WTC11 (cell line): Measurements from ENCODE around the gene CD300LD. TPM values are rescaled to one million over a fixed set of nuclear protein-coding genes. Genes with fewer than 3 reads are reported as not detected.
A peak's percentile ranks its signal among the peaks of the same experiment; 100 is the strongest.

Experiments used
- ATAC-seq: fragments of 200-7000 bp; cut with Tn5 transposase; 2 replicates; pipeline ENCODE4 v1.10.0; 2021; ENCODE audit warnings: mild to moderate bottlenecking, moderate library complexity
- CTCF ChIA-PET: fragments of 300-600 bp; sonication (Branson Sonifier 250); formaldehyde crosslinking; loops from one replicate; lab custom pipeline; 2021; ENCODE audit warnings: antibody characterized with exemption; lab: Charles Lee
- POLR2A ChIA-PET: fragments of 350-600 bp; sonication (Branson Sonifier 250); formaldehyde crosslinking; loops from one replicate; lab custom pipeline; 2021; ENCODE audit warnings: antibody characterized with exemption; lab: Charles Lee
- DNase-seq: peaks from one replicate; pipeline ENCODE4 v3.0.0; 2021; ENCODE audit warnings: low spot score
- H3K27ac Mint-ChIP-seq: 2 replicates; pipeline ENCODE4 v1.8.0; 2021; ENCODE audit warnings: mixed read lengths
- H3K27me3 Mint-ChIP-seq: 2 replicates; pipeline ENCODE4 v1.8.0; 2021; ENCODE audit warnings: low read depth, mild to moderate bottlenecking, moderate library complexity, mixed read lengths
- H3K36me3 Mint-ChIP-seq: 2 replicates; pipeline ENCODE4 v1.8.0; 2021; ENCODE audit warnings: mixed read lengths
- H3K4me1 Mint-ChIP-seq: 2 replicates; pipeline ENCODE4 v1.8.0; 2022; ENCODE audit warnings: mixed read lengths
- H3K4me3 Mint-ChIP-seq: 2 replicates; pipeline ENCODE4 v1.8.0; 2021; ENCODE audit warnings: mild to moderate bottlenecking, moderate library complexity, mixed read lengths
- H3K9me3 Mint-ChIP-seq: 2 replicates; pipeline ENCODE4 v1.8.0; 2021; ENCODE audit warnings: mixed read lengths
- ATF6 ChIP-seq: sonication (generic); formaldehyde crosslinking; IDR thresholded peaks from 2 replicates; pipeline ENCODE4 v1.8.1; 2023; ENCODE audit warnings: mild to moderate bottlenecking, missing genetic modification reagents
- CBFB ChIP-seq: sonication (generic); formaldehyde crosslinking; IDR thresholded peaks from 2 replicates; pipeline ENCODE4 v1.8.1; 2022; ENCODE audit warnings: mild to moderate bottlenecking, low read depth, missing genetic modification reagents
- ESRRA ChIP-seq: sonication (generic); formaldehyde crosslinking; IDR thresholded peaks from 2 replicates; pipeline ENCODE4 v1.8.1; 2022; ENCODE audit warnings: mild to moderate bottlenecking, missing genetic modification reagents, borderline replicate concordance
- ETV6 ChIP-seq: sonication (generic); formaldehyde crosslinking; IDR thresholded peaks from 2 replicates; pipeline ENCODE4 v1.8.1; 2022; ENCODE audit warnings: mild to moderate bottlenecking, missing genetic modification reagents
- FOXJ3 ChIP-seq: sonication (generic); formaldehyde crosslinking; IDR thresholded peaks from 2 replicates; pipeline ENCODE4 v1.9.0; 2021; ENCODE audit warnings: missing genetic modification reagents, mild to moderate bottlenecking, borderline replicate concordance
- FOXP1 ChIP-seq: sonication (generic); formaldehyde crosslinking; IDR thresholded peaks from 2 replicates; pipeline ENCODE4 v1.8.0; 2022; ENCODE audit warnings: missing genetic modification reagents, mild to moderate bottlenecking, moderate library complexity, borderline replicate concordance
- GABPB1 ChIP-seq: sonication (generic); formaldehyde crosslinking; IDR thresholded peaks from 2 replicates; pipeline ENCODE4 v1.8.1; 2023; ENCODE audit warnings: mild to moderate bottlenecking, missing genetic modification reagents
- IRF2 ChIP-seq: sonication (generic); formaldehyde crosslinking; IDR thresholded peaks from 2 replicates; pipeline ENCODE4 v1.8.0; 2022; ENCODE audit warnings: low read depth, missing genetic modification reagents, borderline replicate concordance
- JAZF1 ChIP-seq: fragments of 250-450 bp; sonication (Bioruptor Pico); IDR thresholded peaks from 2 replicates; pipeline ENCODE4 v1.9.0; 2021; ENCODE audit warnings: moderate library complexity, mild to moderate bottlenecking, inconsistent platforms
- TEAD4 ChIP-seq: sonication (generic); formaldehyde crosslinking; IDR thresholded peaks from 2 replicates; pipeline ENCODE4 v1.8.0; 2022; ENCODE audit warnings: mild to moderate bottlenecking, missing genetic modification reagents
- USF1 ChIP-seq: sonication (generic); formaldehyde crosslinking; IDR thresholded peaks from 2 replicates; pipeline ENCODE4 v1.8.0; 2022; ENCODE audit warnings: mild to moderate bottlenecking, missing genetic modification reagents
- ZNF138 ChIP-seq: sonication (generic); formaldehyde crosslinking; conservative IDR thresholded peaks from 2 replicates; pipeline ENCODE4 v1.8.1; 2022; ENCODE audit warnings: mild to moderate bottlenecking, moderate library complexity, missing genetic modification reagents
- ZNF416 ChIP-seq: fragments of 250-450 bp; sonication (Bioruptor Pico); IDR thresholded peaks from 2 replicates; pipeline ENCODE4 v1.9.0; 2021; ENCODE audit warnings: mild to moderate bottlenecking, inconsistent platforms
- ZNF671 ChIP-seq: fragments of 250-450 bp; sonication (Bioruptor Pico); IDR thresholded peaks from 2 replicates; pipeline ENCODE4 v1.8.0; 2021; ENCODE audit warnings: mild to moderate bottlenecking
- total RNA-seq: library from RNA; stranded (reverse); gene quantifications from 3 replicates; pipeline ENCODE4 v1.2.3, GENCODE V29; 2021
- TF ChIP-seq, protein P1 (sequence below): sonication (generic); formaldehyde crosslinking; IDR thresholded peaks from 2 replicates; pipeline ENCODE4 v1.8.0; 2023; ENCODE audit warnings: missing genetic modification reagents
- TF ChIP-seq, protein P2 (sequence below): fragments of 250-450 bp; sonication (Bioruptor Pico); IDR thresholded peaks from 2 replicates; pipeline ENCODE4 v1.9.0; 2021; ENCODE audit warnings: mild to moderate bottlenecking
- TF ChIP-seq, protein P3 (sequence below): sonication (generic); formaldehyde crosslinking; IDR thresholded peaks from 2 replicates; pipeline ENCODE4 v1.8.1; 2023; ENCODE audit warnings: mild to moderate bottlenecking, missing genetic modification reagents, moderate library complexity
- TF ChIP-seq, protein P4 (sequence below): sonication (generic); formaldehyde crosslinking; IDR thresholded peaks from 2 replicates; pipeline ENCODE4 v1.8.0; 2022; ENCODE audit warnings: mild to moderate bottlenecking, missing genetic modification reagents

The CD300LD gene
- total RNA-seq, 1 experiment from 2014 or later, result not detected

GRCh38 chr17:74532115-74532514 is 60.0 kb downstream of the CD300LD start:
- POLR2A ChIA-PET, result no interaction called here

GRCh38 chr17:74531231-74531761 is 60.8 kb downstream of the CD300LD start, which contains the start of gene CD300LB:
TSS of gene CD300LB (minus strand) at chr17:74531475. CDS start at chr17:74531350, 125 bp downstream.
- ATAC-seq, result no peak
- CTCF ChIA-PET, result interaction anchor here (0.6 to 3.2 kb wide), 5 partner anchors 65 to 235 kb away, joined by 3 to 27 read pairs (median 7); no protein-coding TSS in a partner anchor
- no peak within 1 kb of the TSS for H3K4me3 Mint-ChIP-seq
- H3K36me3 Mint-ChIP-seq, result no peaks in the 10 kb centered on the region
- peaks cover 29% of the 10 kb centered on the region for H3K27me3 Mint-ChIP-seq
- POLR2A ChIA-PET, result interaction anchor here (0.6 kb wide), 1 partner anchor 23 kb away, joined by 3 read pairs; no protein-coding TSS in a partner anchor
- no peak within 1 kb of the TSS for H3K27ac Mint-ChIP-seq
- TF ChIP-seq JAZF1 (CRISPR knock-in tag) (no peak), FOXP1 (no peak), ETV6 (CRISPR knock-in tag) (no peak), GABPB1 (CRISPR knock-in tag) (no peak), TEAD4 (CRISPR knock-in tag) (no peak), CBFB (no peak), ATF6 (CRISPR knock-in tag) (no peak), ESRRA (no peak), ZNF671 (CRISPR knock-in tag) (no peak), USF1 (CRISPR knock-in tag) (no peak), IRF2 (CRISPR knock-in tag) (no peak), FOXJ3 (CRISPR knock-in tag) (no peak)
- TF ChIP-seq, protein P1, sequence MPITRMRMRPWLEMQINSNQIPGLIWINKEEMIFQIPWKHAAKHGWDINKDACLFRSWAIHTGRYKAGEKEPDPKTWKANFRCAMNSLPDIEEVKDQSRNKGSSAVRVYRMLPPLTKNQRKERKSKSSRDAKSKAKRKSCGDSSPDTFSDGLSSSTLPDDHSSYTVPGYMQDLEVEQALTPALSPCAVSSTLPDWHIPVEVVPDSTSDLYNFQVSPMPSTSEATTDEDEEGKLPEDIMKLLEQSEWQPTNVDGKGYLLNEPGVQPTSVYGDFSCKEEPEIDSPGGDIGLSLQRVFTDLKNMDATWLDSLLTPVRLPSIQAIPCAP (CRISPR knock-in tag), result no peak
- TF ChIP-seq, protein P2, sequence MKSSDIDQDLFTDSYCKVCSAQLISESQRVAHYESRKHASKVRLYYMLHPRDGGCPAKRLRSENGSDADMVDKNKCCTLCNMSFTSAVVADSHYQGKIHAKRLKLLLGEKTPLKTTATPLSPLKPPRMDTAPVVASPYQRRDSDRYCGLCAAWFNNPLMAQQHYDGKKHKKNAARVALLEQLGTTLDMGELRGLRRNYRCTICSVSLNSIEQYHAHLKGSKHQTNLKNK (CRISPR knock-in tag), result no peak
- TF ChIP-seq, protein P3, sequence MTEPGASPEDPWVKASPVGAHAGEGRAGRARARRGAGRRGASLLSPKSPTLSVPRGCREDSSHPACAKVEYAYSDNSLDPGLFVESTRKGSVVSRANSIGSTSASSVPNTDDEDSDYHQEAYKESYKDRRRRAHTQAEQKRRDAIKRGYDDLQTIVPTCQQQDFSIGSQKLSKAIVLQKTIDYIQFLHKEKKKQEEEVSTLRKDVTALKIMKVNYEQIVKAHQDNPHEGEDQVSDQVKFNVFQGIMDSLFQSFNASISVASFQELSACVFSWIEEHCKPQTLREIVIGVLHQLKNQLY (CRISPR knock-in tag), result no peak
- no peak for DNase-seq
- peaks cover 3% of the 10 kb centered on the region; the same call in 1 of the 2 replicates for H3K9me3 Mint-ChIP-seq
- peaks cover 13% of the 10 kb centered on the region for H3K4me1 Mint-ChIP-seq

More at GRCh38 chr17:74532115-74532514, 60.0 kb downstream of the CD300LD start:
- H3K4me3 Mint-ChIP-seq, result no peak overlapping the region
- ATAC-seq (peak; percentile 90), DNase-seq (peak; percentile 53)
- H3K27ac Mint-ChIP-seq, result no peak overlapping the region
- peaks cover 3% of the 10 kb centered on the region; the same call in 1 of the 2 replicates for H3K9me3 Mint-ChIP-seq
- H3K36me3 Mint-ChIP-seq, result no peaks in the 10 kb centered on the region
- peaks cover 13% of the 10 kb centered on the region for H3K4me1 Mint-ChIP-seq
- no peak for TF ChIP-seq ZNF416 (CRISPR knock-in tag)
- no peak for TF ChIP-seq ZNF138 (CRISPR knock-in tag)
- TF ChIP-seq, protein P4, sequence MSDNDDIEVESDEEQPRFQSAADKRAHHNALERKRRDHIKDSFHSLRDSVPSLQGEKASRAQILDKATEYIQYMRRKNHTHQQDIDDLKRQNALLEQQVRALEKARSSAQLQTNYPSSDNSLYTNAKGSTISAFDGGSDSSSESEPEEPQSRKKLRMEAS (CRISPR knock-in tag), result peak; percentile 49; the same call in 1 of the 2 replicates
- H3K27me3 Mint-ChIP-seq, result peaks cover 25% of the 10 kb centered on the region
- CTCF ChIA-PET, result interaction anchor here (1.3 to 3.6 kb wide), 7 partner anchors 34 to 247 kb away, joined by 3 to 32 read pairs (median 5); partner anchors contain the start of genes GPR142 and RAB37
